ENCODE data around the gene RALGAPB.

The RALGAPB gene

DNA sequence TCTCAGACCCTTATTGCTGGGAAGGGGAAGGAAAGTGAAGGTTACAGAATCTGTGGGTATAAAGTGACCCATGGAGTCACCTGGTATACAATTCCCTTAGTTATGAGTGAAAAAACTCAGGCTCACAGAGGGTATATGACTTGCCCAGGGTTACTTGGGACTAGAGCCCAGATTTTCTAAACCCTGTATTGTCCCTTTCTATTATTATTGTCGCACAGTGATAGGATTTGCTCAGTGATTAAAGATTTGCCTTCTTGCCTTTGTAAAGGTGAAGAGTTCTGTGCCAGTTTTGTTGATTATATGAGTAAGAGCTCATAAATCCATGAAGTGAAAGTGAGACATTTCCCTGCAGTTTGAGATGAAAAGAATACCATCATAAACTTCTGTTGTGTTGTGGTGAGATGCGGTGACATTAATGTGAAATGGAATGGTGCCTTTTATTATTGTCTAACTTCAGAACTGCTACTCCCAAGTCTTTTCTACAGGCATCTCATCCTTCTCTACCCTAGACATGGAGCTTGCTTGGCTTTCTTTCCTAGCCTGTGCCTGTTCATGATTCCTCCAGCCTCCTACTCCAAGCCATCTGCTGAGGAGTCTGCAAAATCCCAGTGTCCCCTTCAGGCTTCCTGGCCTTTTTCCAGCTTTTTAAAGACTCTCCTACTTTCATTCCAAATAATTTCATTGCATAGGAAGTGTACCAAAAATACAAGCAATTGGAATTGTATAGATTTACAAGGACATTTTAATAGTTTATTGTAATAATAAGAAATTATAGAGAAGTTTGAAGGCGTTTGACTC is 74.8 kb downstream of the RALGAPB start:
- DNase-seq (ENCODE audit: low spot score): no peak

DNA sequence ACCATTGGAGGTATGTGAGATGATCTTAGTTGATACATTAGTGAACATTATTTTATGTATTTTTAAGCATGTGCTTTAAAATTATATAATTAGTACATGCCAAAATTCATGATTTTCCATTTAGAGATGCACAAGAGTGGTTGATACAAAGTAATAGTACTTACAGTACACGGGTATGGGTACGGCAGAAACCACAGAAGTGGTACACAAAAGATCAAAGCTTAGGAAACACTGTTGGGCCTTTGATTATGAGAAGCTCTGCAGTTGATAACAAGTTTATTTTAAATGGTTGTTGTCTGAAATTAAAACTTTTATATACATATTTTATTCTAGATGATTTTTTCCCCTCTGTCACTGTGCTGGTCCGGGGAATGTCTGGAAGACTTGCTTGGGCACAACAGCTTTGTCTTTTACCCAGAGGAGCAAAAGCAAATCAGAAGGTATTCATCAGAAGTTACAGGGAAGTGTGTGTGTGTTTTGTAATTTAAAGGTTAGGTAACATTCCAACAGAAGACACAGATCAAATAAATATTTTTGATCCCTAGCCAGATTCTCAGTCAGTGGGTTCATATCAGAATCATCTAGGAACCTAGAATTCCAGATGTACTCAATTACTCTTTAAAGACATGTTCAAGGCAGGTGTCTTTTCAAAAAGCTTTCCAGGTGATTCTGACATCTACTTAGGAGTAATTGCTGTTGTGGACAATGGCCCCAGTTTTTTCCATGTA is 75.9 kb downstream of the RALGAPB start:
- no peak for DNase-seq (ENCODE audit: low spot score)

DNA sequence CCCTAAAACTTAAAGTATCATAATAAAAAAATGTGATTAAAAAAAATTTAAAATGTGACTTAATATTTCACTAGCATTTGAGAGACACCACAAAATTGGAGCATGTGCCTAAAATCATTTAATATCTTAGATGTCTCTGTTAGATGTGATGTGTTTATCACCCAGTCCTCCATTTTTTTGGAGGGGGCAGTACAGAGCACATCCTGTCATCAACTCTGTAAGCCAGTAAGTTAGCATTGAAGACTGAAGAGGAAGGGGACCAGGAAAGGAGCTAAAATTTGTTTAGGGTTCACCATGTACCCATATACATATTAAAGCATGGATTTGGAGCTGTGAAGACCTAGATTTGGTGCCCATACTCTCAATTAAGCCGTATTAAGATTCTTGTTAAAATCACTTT is 77.6 kb downstream of the RALGAPB start:
- no peak for DNase-seq (ENCODE audit: low spot score)

GRCh38 chr20:38551056-38551626 is 78.5 kb downstream of the RALGAPB start:
- DNase-seq (ENCODE audit: low spot score): no peak

DNA sequence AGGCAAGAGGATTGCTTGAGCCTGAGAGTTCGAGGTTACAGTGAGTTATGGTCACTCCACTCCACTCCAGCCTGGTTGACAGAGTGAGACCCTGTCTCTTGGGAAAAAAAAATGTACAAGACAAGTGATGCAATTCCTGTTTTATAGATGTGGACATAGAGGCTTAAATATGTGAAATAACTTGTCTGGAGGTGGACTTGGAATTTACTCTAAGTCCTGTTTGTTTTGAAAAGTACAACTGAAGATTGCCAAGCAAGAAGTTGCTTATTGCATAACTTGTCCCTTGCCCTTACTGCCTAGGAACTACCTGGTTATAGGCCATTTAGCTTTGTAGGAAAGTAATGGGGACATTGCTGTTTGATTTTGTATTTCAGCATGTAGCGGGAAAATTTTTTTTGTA is 82.3 kb downstream of the RALGAPB start:
- no peak for DNase-seq (ENCODE audit: low spot score)

GRCh38 chr20:38555395-38555794 is 82.8 kb downstream of the RALGAPB start:
- DNase-seq (ENCODE audit: low spot score): no peak

DNA sequence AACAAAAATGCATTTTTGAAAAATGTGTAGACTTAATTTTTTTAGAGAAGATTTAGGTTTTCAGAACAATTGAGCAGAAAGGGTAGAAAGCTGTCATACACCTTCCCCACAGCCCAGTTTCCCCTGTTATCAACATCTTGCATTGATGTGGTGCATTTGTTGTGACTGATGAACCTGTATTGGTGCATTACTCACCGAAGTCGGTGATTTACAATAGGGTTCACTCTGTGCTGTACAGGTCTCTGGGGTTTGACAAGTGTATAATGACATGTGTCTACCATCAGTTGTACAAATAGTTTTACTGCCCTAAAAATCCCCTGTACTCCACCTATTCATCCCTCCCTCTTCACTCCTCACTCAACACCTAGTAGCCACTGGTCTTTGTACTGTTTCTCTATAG is 84.5 kb downstream of the RALGAPB start:
- no peak for DNase-seq (ENCODE audit: low spot score)

DNA sequence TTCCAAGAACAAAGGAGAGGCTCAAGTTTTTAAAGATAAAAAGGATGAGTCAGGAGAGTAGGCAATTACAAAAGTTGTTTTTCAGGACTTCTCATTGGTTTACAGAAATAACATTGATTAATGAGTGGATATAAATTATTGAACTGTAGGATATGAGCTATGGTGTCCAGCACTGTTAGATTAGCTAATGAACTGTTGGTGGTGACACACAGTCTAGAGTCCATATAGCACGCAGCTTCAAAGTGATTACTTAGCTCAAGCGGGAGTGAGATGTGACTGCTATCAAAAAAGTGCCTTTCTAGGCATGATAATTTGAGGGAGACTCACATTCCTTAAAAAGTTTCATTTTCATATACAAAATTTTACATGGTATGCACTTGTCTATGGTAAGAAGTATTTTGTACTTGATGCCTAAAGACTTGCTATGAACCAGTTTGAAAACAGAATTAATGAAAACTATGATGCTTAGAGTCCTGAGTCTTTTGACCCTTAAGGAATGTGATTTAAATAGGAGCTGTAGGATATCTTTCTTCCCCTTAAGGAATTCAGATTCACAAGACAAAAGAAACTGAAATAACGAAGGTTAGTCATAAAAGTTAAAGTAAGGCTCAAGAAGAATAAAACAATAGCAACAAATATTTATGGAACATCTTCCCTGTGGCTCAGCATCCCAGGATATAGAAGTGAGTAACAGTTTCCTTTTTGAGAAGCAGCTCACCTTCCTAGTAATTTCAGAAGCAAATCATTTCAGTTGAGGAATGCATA is 86.1 kb downstream of the RALGAPB start:
- no peak for DNase-seq (ENCODE audit: low spot score)

DNA sequence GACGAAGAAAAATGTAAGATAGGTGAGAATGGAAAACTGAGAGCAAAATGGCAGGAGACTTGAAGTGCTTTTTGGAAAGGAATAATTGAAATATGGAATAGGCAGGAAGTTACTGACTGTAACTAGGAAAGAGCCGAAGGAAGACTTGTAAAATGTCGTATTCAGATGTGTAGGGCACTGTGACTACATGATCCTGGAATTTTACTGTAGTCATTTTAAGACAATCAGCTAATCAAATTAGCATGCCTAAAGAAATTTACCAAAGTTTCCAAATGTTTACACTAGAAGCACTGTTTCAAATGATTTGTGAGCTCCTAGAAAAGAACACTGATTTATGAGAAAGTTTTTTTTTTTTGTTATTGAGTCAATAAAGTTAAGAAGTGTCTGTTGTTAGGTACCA is 87.1 kb downstream of the RALGAPB start:
- no peak for DNase-seq (ENCODE audit: low spot score)

- DNase-seq (ENCODE audit: low spot score): no peak
These were observed 91.3 kb downstream of the RALGAPB start for GRCh38 chr20:38563802-38564431.

GRCh38 chr20:38564680-38565079 is 92.0 kb downstream of the RALGAPB start:
- DNase-seq (ENCODE audit: low spot score): no peak

GRCh38 chr20:38566036-38566598 is 93.5 kb downstream of the RALGAPB start:
- DNase-seq (ENCODE audit: low spot score): no peak

GRCh38 chr20:38569747-38570525 is 97.3 kb downstream of the RALGAPB start:
- no peak for DNase-seq (ENCODE audit: low spot score)

GRCh38 chr20:38573413-38573812 is 100.8 kb downstream of the RALGAPB start:
- no peak for DNase-seq (ENCODE audit: low spot score)

DNA sequence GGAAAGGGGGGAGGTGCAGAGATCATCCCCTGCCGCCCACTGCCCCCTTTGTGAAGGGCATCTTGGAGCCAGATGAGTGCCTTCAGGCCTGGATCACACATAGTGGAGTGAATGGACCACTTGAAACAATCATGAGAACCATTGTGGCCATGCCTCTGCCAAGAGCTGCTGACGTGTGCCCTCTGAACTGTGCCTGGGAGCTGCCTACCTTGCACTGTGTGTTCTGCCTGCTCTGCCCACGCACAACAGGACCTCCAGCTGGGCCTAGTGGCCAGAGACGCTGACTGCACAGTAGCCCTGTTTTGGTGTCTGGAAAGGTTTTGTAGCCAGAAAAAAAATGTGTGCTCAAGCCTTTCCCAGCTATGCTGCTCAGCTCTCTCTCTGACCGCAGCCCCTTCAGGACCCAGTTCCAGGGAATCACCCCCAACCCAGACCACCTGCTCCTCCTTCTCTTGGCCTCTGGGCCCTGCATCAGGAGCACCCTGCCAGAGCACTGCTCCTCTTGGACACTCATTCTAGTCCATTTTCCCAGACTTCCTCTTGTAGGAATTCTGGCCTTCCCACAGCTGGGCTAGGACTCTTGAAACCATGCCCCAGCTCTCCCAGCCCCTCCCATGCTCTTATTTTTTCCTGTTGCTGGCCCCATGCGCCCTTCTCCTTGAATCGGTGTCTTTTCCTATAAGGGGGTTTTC is 106.7 kb downstream of the RALGAPB start:
- no peak for DNase-seq (ENCODE audit: low spot score)

GRCh38 chr20:38579921-38580320 is 107.3 kb downstream of the RALGAPB start:
- DNase-seq (ENCODE audit: low spot score): no peak

DNA sequence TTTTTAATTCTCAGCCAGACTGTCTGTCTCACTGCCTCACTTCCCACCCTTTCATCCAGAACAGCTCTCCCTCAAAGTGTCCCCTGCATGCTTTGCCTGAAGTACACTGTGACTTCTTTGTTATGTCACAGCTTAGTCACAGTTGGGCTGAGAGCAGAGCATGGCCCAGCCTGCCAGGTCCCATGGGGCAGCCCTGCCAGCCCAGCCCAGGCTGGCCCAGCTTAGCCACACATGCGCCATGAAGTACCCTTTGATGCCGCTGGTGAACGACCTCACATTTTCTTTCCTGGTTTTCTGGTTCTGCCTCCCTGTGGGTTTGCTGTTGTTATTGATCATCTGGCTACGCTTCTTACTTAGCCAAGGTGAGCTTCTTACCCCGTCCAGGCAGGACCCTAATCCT is 108.4 kb downstream of the RALGAPB start, which contains the start of gene ADIG:
Gene ADIG (plus strand): TSS at position 185 of the 400 bp plus-strand sequence. CDS start 54 bp downstream, at position 239.
- DNase-seq (ENCODE audit: low spot score): peak; percentile 61

GRCh38 chr20:38581830-38582358 is 109.3 kb downstream of the RALGAPB start:
- no peak for DNase-seq (ENCODE audit: low spot score)

GRCh38 chr20:38583306-38583705 is 110.7 kb downstream of the RALGAPB start:
- no peak for DNase-seq (ENCODE audit: low spot score)
